Thyroid gland (tissue), 4 donors: ENCODE measurements around the gene OTUB1. TPM values are rescaled to one million over a fixed set of nuclear protein-coding genes. Genes with fewer than 3 reads are reported as not detected.

Experiments
- DNase-seq, 2 donors: peaks; one replicate each; pipeline ENCODE4 v3.0.0-alpha.2; 2019
- H3K27ac ChIP-seq, 3 donors: fragments of 200-600 bp; sonication (generic); 1 replicate in 2 of 3; 2 replicates in 1 of 3; pipeline ENCODE4 v1.5.1; 2016 to 2019; ENCODE audit warnings: mild to moderate bottlenecking in 1 of 3, moderate library complexity in 1 of 3
- H3K27me3 ChIP-seq: fragments of 200-600 bp; sonication (generic); one replicate; pipeline ENCODE4 v1.5.1; 2019
- H3K36me3 ChIP-seq, 2 donors: fragments of 200-600 bp; sonication (generic); one replicate each; pipeline ENCODE4 v1.5.1; 2016 to 2019
- H3K4me1 ChIP-seq, 2 donors: fragments of 200-600 bp; sonication (generic); one replicate each; pipeline ENCODE4 v1.5.1; 2017 to 2019
- H3K4me3 ChIP-seq, 3 donors: fragments of 200-600 bp; sonication (generic); replicated peaks in 1 of 3; 1 replicate in 2 of 3; 2 replicates in 1 of 3; pipeline ENCODE4 v1.5.1; 2016; ENCODE audit warnings: mild to moderate bottlenecking in 1 of 3
- H3K9me3 ChIP-seq: fragments of 200-600 bp; sonication (generic); one replicate; pipeline ENCODE4 v1.5.1; 2017
- CTCF ChIP-seq, 6 experiments: fragments of 200-600 bp in 3 of 6; fragments of 450-650 bp in 3 of 6; sonication (generic) in 3 of 6; IDR thresholded peaks; one replicate each; pipeline ENCODE4 v1.5.1; 2016 to 2019; ENCODE audit warnings: antibody characterized with exemption in 6 of 6, mild to moderate bottlenecking in 2 of 6, inconsistent platforms in 1 of 6, moderate library complexity in 1 of 6
- POLR2A ChIP-seq, 2 donors: fragments of 450-650 bp; IDR thresholded peaks; one replicate each; pipeline ENCODE4 v1.6.1; 2017; ENCODE audit warnings: antibody characterized with exemption in 2 of 2, mild to moderate bottlenecking in 2 of 2, moderate library complexity in 1 of 2
- WGBS, 2 donors: methylation state at CpG; one replicate each; pipeline ENCODE4 v1.1.5; 2017; 5-methylcytosine and 5-hydroxymethylcytosine counted together
- intact Hi-C: fragments of 100-400 bp; cut with DNase I; formaldehyde crosslinking; loops from one replicate; pipeline ENCODE4 v1.15.1; 2023
- total RNA-seq, 4 donors: library from RNA; depleted of rRNA; stranded (reverse); fragments of >200 nt; gene quantifications; one replicate each; pipeline ENCODE4 v1.2.3, GENCODE V29; 2016

Gene OTUB1
- 100 to 1,000 TPM in 1 of 4 donors, 10 to 100 TPM in 3; 62.3 to 130 (median 76.1) TPM for total RNA-seq

- peak within 1 kb of the TSS; percentile 45 to 96 (median 76) for H3K4me3 ChIP-seq
- intact Hi-C loops, result no loop called here
- 0% methylated on average over 6 to 30 of the region's 63 CpGs for WGBS, 2 donors
- no peaks in the 10 kb centered on the region for H3K9me3 ChIP-seq
- H3K27me3 ChIP-seq, result no peaks in the 10 kb centered on the region
- H3K4me1 ChIP-seq, result peaks cover 17 to 18% of the 10 kb centered on the region in 2 donors
- TF ChIP-seq POLR2A (IDR thresholded peaks at IDR 0.05), result peak in 1 of 2 donors; percentile 76
- TF ChIP-seq CTCF (IDR thresholded peaks at IDR 0.05), result no peak
- peak within 1 kb of the TSS in 2 of 3 donors; percentile 73 to 76 for H3K27ac ChIP-seq
- peak; percentile 93 to 94 for DNase-seq
- H3K36me3 ChIP-seq, result peaks cover 6 to 10% of the 10 kb centered on the region in 2 donors
Measured at GRCh38 chr11:63986156-63986931, at the start of gene OTUB1. Gene OTUB1, plus strand, starts transcription at chr11:63986438. Its CDS starts 19 bp downstream, at chr11:63986457.

DNA sequence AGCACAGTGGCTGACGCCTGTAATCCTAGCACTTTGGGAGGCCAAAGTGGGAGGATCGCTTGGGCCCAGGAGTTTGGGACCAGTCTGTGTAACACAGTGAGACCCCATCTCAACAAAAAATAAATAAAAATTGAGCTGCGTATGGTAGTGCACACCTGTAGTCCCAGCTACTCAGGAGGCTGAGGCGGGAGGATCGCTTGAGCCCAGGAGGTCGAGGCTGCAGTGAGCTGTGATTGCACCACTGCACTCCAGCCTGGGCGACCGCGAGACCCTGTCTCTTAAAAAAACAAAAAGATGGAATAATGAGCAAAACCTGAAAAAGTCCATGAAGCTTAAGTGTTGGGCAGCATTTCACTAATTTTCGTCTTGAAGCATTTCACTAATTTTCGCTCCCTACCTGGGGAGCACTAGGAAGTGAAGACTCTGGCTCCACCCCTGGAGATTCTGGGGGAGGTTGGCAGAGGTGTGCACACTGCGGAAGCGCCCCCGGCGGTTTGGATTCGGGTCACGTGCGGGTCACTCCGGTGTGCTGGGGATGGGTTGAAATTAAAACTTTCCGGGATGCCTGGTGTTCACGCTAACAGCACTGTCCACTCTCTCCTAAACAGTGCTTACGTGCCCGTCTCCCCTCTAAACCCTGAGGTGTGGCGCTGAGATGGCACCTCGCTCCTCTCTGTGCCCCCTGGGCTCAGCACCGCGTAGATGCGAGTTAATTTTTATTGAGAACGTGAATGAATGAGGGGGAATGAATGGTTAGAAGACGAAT lies 48.3 kb upstream of the OTUB1 start:
- no peak for TF ChIP-seq POLR2A (IDR thresholded peaks at IDR 0.05)
- no peak for TF ChIP-seq CTCF (IDR thresholded peaks at IDR 0.05)
- peak in 1 of 2 donors; percentile 34 for DNase-seq
- WGBS, 2 donors, result 20 to 22% methylated on average over 24 to 30 of the region's 30 CpGs
- Histone ChIP-seq H3K4me3 (peak overlapping the region in 1 of 3 donors; percentile 72), H3K27ac (peak overlapping the region in 1 of 3 donors; percentile 27), H3K9me3 (no peaks in the 10 kb centered on the region), H3K36me3 (no peaks in the 10 kb centered on the region), H3K27me3 (no peaks in the 10 kb centered on the region), H3K4me1 (peaks cover 15 to 18% of the 10 kb centered on the region in 2 donors)
- intact Hi-C loops, result no loop called here

GRCh38 chr11:63938479-63939396 lies 47.5 kb upstream of the OTUB1 start, which contains the start of gene NAA40:
Gene NAA40, plus strand, starts transcription at chr11:63939002. Its CDS starts 95 bp downstream, at chr11:63939097.
- intact Hi-C loops, result no loop called here
- DNase-seq, result peak; percentile 99
- H3K4me1 ChIP-seq, result peaks cover 15 to 18% of the 10 kb centered on the region in 2 donors
- H3K27me3 ChIP-seq, result no peaks in the 10 kb centered on the region
- H3K27ac ChIP-seq, result peak within 1 kb of the TSS; percentile 27 to 63 (median 39)
- WGBS, 2 donors, result 0 to 1% methylated on average over 20 to 35 of the region's 92 CpGs
- H3K4me3 ChIP-seq, result peak within 1 kb of the TSS; percentile 72 to 89 (median 86)
- peak in 1 of 2 donors; percentile 48 for TF ChIP-seq POLR2A (IDR thresholded peaks at IDR 0.05)
- TF ChIP-seq CTCF (IDR thresholded peaks at IDR 0.05), result no peak
- no peaks in the 10 kb centered on the region for H3K9me3 ChIP-seq
- no peaks in the 10 kb centered on the region for H3K36me3 ChIP-seq

GRCh38 chr11:63939397-63939891 lies 46.8 kb upstream of the OTUB1 start:
- TF ChIP-seq POLR2A (IDR thresholded peaks at IDR 0.05) (no peak), CTCF (IDR thresholded peaks at IDR 0.05) (peak in 1 of 6 experiments; percentile 9)
- Histone ChIP-seq H3K36me3 (no peaks in the 10 kb centered on the region), H3K9me3 (no peaks in the 10 kb centered on the region), H3K4me1 (peaks cover 15 to 18% of the 10 kb centered on the region in 2 donors), H3K4me3 (peak overlapping the region; percentile 72 to 89 (median 86)), H3K27ac (peak overlapping the region in 2 of 3 donors; percentile 39 to 63), H3K27me3 (no peaks in the 10 kb centered on the region)
- peak; percentile 11 to 26 for DNase-seq
- intact Hi-C loops, result no loop called here
- 2 to 5% methylated on average over 22 to 25 of the region's 26 CpGs for whole genome bisulfite sequencing, 2 donors
